ENCODE results near the gene NYNRIN.

GRCh38 chr14:24428628-24429394, 30.0 kb downstream of the NYNRIN start:
- TF ChIP-seq CTCF (IDR thresholded peaks at IDR 0.05) (no peak), POLR2A (IDR thresholded peaks at IDR 0.05) (no peak)
